ENCODE data around the gene ADAM22.
A peak's percentile ranks its signal among the peaks of the same experiment; 100 is the strongest.

Gene ADAM22

GRCh38 chr7:88042803-88043202 lies 108.8 kb downstream of the ADAM22 start:
- DNase-seq, result no peak

GRCh38 chr7:88044069-88044468 lies 110.0 kb downstream of the ADAM22 start:
- DNase-seq, result no peak

DNA sequence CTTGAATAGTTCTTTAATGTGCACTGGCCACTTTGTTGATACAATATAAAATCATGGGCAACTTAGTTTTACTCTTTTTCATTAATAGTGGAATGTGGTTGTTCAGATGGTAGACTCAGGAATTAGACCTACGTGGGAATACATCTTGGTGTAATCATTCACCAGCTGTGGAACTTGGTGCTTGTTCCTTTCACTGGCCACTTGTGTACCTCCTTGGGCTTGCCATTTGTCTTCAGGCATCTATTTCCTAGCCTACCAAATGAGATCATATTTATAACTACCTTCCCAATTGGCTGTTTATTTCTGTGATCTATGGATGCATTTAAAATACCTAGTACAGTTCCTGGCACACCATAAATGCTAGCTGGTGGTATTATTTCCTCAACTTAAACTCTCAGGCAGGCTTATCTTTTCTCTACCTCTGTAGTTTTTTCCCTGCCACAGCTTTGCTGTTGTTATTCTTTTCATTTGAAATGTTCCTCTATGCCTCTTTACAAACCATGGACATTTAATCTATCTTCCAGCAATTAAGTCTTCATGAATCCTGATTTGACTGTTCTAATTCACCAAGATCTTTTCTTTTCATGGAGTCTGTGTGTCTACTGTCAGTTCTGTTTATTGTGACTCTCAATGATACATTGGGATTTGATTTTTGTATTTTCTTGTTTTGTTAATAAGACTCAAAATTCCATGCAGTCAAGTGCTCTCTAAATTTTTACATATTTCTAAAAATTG lies 113.0 kb downstream of the ADAM22 start:
- DNase-seq, result no peak

DNA sequence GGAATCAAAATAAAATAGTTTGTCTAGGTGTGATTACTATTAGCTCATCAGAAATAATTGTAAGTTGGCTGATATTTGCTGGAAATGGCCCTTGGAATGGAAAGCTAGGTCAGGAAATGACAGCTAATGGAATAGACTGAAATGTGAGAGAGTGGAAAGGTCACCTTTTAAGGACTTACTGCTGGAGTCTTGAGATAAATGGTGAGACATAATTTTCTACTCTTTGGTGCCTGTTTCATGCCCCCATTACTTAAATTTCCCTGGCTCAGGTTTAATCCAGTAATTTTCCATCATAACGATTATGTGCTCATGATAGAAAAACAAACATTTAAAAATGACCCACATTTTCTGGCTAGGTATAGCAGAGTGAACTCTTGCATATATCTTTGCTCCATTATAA lies 123.6 kb downstream of the ADAM22 start:
- DNase-seq, result no peak

GRCh38 chr7:88062238-88062637 lies 128.2 kb downstream of the ADAM22 start:
- no peak for DNase-seq

DNA sequence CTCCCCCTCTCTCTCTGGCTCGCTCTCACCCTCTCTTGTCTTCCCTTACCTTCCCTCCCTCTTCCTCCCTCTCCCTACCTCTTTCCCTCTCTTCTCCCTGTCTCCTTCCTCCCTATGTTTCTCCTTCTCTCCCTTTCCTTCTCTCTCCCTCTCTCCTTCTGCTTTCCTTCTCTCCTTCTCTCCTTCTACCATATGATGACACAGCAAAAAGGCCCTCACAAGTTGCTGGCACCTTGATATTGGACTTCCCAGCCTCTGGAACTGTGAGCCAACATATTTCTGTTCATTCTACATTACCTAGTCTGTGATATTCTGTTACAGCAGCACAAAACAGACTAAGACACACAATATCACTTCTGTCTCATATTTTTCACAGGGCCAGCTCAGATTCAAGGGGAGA lies 135.0 kb downstream of the ADAM22 start:
- DNase-seq, result no peak

DNA sequence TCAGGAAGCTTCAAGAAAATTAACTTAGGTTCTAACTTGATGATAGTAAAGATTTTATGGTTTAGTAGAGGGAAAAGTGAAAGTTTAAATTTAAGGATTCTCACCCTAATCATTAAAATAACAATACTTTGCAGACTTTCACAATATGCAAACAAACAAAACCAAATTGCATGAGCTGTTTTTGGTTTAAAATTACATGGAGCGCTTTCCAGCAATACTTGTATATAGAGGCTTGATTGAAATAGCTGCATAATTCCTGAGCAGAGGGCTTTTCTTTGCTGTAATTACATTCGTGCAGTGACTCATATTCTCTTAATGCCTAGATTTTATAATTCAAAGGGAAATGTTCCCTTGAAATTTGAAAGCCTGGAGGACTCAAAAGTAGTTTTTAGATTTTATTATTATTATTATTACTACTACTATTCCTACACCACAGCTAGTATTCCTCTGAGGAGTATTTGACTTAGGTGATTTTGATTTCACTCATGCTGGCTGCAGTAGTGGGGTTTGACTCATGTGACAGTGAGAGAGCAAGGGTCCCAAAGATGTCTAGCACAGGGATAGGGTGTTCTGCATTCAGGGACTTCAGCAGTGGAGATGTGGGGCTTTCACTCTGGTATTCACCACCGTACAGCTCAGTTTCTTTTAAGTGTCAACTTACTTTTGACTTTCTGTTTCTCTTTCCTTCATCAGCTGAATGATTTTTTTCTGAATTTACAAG lies 138.1 kb downstream of the ADAM22 start:
- DNase-seq, result no peak

DNA sequence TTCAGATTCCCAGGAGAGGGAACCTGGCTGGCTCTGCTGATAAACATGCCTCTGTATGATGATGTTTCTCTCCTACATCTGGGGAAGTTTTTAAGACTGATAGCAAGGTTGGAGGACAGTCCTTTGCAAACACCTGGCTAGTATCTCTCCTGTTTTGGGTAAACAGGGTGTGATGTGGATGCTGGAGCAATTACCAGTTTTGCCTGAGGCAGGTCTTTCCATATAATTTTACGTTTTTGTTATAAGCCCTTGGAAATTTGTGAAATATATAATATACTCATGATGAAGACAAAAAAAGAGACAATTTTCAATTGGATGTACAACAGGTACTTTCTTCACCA lies 138.6 kb downstream of the ADAM22 start:
- no peak for DNase-seq

DNA sequence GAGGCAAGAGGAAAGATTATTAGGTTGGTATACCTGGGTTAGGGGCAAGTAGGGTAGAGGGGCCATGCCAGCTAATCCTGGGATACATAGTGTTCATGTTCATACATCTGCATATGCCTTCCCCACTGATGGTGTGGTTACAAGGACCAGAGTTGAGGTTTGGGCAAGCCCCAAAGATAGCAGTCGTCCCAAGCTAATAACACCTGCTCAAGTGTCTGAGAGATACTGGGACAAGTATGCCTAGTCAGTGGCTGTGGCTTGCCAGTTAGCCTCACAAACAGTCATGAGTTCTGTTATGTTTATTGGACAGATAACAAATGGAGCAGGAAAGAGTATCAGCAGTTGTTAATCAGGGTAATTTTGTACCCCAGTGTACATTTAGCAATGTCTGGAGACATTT lies 139.6 kb downstream of the ADAM22 start:
- no peak for DNase-seq

DNA sequence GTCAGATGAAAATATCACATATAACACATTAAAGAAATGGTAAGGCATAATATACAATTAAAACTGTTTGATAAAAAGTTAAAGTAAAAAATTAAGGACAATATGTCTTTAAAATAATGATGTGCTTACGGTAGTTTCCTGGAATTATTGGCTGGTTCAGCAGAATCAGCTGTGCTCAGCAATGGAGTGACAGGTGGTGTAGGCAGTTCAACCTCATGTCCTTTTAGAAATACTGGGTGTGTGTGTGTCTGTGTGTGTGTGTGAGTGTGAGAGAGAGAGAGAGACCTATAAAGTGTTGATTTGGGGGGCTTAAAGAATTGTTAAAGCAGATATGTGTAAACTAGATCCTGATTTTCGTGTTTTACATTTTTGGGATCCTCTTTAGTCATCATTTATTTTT lies 141.2 kb downstream of the ADAM22 start:
- no peak for DNase-seq

DNA sequence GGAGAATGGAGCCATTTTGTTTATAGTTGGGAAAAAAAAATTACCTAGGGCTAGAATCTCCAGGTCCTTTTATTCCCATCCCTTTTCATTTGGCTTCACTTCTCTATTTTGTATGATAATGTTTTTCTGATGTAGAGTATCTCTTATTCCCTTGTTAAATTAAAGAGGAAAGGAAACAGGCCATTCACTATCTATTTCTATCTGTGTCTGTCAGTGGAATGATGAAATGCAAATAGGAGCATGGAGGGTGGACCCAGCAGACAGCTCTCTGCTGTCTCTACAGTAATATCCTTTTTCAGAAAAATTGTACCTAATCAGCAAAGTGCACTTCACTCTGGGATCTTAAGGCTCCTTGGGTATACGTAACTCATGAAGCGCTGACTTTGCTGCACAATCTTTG lies 149.8 kb downstream of the ADAM22 start:
- no peak for DNase-seq

DNA sequence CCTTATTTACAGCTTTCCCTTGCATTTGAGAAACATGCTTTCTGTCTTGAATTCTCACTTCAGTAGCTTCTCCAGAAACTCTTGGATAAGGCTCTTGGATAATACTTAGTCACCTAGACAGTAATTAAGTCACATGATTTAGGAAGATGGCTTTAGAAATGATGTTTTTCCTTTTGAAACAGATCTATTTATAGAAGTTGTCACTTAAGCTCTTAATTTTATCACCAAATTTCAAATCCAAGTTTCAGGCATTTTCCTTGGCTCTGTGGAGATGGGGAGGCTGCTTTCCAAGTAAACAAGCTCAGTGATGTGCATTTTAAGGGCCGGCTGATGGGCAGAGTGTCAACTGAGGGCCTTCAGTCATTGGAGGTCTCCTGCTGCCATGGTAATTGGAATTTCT lies 155.5 kb downstream of the ADAM22 start:
- DNase-seq, result no peak

DNA sequence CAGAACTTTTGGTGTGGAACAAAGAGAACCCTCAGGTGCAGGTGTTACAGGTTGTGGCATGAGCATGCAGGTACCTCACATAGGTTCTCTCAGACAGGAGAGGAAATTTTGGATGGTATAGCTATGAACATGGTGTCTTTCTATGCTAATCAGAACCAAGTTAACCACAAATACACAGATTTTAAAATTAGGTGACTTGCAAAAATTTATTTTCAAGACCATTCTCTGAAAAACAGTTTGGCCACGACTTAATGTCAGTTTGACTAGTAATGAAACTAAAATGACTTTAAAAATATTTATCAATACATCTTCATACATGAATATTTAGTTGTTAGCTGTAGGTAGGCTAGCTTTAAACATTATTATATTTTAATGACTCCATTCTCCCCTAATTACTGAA lies 156.2 kb downstream of the ADAM22 start:
- DNase-seq, result no peak

- DNase-seq, result no peak
Measured at GRCh38 chr7:88090671-88091070, 156.6 kb downstream of the ADAM22 start.

DNA sequence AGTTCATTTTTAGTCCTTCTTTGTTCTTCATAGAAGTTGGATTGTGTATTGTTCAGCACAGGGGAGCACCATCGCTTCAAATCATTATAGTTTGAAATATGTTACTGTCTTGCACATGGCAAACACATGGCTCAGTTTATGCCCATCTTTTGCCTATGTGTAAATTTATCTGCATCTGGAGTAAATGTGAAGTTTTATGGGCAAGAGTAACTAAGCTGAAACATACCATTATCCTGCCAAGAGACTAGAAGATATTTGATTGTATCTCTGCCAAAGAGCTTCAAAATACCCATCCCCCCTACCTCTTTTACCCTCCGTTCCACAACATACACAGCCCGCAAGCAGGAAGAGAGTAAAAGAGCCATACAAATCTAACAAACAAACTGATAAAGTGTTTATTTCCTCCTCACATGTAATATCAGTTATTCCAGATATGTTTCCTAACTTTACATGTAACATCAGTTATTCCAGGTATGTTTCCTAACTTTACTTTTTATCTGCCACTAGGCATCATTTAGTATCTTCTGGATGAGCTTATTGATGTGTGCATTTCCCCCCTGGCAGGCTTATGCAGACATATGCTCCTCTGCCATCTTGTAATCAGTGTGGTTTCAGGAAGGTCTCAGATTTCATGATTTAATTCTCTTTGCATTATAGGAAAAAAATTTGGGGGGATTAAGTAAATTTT lies 158.1 kb downstream of the ADAM22 start:
- no peak for DNase-seq

- peak; percentile 74 for DNase-seq
Measured at GRCh38 chr7:88092676-88092999, 158.6 kb downstream of the ADAM22 start.

GRCh38 chr7:88101769-88102168 lies 167.7 kb downstream of the ADAM22 start:
- DNase-seq, result no peak

DNA sequence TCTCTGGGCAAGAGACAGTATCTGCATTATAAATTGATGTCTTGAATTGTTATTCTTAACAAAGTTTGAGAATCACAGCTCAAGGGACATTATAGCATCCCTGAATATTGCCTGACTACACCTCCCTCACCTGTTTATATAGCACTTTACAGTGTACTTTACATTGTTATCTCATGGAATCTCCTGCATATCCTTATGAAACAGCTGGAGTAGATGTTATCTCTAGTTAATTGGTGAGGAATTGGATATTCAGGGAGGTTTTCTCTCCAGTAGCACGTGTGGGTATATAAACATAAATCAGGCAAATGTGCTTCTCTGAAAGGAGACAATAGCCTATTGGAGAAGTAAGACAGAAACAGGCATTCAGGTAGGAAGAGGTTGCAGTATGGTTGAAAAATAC lies 168.6 kb downstream of the ADAM22 start:
- DNase-seq, result no peak

DNA sequence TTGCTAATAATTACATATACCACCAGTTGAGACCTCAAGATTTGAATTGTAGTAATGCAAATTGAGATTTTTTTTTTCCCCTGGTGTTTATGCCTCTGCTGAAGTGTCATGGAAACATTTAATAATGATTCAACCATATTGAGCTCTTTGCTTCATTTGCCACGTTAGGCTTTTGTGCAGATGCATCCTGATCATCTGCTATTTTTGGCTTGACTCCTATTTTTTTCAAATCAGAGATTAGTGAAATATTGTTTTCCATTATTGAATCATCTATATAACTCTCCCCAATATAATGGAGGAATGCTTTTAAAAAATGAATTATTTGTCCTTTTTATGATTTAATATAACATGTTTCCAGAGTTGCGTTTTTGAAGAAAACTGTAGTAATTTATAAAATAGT lies 170.7 kb downstream of the ADAM22 start:
- DNase-seq, result peak; percentile 29

DNA sequence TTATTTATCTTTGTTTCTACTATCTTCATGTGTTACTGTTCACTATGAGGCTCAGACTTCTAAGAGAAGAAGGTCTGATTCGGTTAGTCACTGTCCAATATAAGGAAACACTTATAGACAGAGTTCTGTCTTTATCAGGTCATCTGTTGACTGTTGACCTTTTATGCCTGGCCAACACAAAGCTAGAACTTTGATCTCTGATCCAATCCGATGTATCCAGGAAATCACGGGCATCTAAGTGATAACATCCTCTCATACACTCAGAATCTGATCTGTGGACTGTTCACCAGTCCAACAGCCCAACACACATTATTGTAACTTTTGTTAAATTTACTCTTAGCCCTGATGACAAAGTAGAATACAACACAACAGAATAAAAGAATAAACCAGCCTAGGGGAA lies 171.2 kb downstream of the ADAM22 start:
- no peak for DNase-seq

DNA sequence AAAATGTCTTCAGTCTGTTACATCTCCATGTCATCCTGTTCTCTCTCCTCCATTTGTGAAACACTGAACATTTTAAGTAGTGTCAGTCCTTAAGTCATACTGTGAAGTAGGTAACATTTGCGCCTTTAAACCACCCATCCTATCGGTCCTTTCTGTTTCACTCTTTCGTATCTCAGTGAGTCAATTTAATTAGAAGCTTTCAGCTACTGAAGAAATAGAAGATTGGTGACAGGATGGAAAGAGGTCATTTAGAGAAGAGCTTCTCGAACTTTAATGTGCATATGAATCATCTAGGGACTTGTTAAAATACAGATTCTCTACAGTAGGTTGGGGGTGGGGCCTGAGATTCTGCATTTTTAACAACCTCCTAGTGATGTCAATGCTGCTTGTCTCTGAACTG lies 172.4 kb downstream of the ADAM22 start:
- no peak for DNase-seq

DNA sequence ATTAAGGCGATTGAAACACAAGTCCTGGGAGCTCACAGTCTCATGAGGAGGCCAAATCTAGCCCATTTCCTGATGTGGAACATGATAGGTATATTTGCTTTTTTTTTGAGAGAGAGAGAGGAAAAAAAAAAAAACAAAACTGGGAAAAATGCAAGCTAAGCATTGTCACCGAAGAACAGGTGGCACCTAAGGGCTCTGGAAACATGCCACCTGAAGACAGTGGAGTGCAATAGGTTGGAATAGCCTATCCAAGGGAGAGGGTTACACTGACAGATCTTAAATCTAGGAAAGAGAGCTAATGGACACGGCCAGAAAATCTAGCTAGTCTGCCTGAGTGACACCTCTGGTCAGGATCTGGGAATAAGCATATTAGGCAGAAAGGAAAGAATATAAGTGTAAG lies 175.6 kb downstream of the ADAM22 start:
- no peak for DNase-seq

DNA sequence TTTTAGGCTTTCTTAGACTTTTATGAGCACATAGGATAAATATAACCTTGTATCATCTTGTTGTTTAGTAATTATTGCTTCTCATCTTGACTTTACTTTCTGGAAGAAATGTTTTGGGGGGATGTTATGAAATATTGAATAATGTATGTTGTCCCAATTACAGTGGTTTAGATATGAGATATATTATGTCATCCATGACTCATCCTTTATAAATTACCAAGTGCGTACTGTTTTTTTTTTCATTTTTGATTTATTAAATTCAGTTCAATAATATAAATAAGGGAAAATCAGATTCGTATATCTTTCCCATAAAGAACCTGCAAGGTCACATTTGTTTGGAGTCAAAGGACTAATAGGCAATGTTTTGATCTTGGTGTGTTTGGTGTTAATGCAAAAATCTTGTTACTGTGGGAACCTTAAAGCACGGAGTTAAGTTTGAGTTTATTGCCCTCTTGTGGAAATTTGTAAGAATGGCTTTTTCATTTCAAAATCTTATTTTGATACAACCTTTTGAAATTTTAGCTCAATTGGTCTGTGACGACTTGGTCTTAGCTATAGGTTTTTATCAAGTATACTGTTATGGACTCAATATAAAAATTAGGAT lies 177.2 kb downstream of the ADAM22 start:
- peak; percentile 74 for DNase-seq

DNA sequence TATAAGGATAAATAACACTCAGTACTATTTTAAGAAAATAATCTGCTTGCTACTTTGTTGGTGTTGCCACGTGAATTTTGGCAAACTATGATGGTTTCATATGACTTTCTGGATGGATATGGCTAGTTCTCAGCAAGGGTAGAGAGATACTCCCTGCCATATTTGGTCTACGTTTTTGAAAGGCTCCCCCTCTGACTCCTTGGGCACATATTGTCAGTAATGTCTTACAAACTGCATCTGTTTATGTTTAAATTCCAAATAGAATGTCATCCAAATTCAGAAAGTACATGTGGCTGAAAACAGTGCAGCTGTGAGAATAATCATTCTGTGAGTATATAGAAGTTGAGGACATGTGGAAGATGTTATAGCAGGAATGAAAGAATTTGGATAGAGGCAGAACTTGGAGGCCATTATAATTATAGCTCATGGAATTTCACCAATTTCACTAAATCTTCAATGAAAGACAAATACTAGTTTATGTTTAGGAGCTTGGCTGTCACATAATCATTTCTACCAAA lies 178.0 kb downstream of the ADAM22 start:
- DNase-seq, result peak; percentile 34

All from eye (tissue), 1 donor.